Measurements from ENCODE around the gene ARHGAP35.

The ARHGAP35 gene

DNA sequence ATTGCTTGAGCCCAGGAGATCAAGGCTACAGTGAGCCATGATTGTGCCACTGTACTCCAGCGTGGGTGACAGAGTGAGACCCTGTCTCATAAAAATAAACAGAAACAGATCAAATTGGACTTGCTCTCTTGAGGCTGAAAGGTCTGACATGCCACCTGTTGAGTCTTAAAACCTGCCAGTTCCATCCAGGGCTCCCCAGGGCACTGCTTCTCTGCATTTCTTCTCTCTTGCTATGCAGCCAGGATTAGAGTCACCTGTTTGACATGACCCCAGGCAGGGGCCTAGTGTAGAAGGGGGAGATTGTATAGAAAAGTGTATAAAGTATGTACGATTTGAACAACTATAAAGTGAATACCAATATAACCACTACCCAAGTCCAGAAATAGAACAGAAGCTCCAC lies 45.4 kb downstream of the ARHGAP35 start:
- no peak overlapping the region for H3K4me3 ChIP-seq (ENCODE audit: low read length)
- no peak for DNase-seq (ENCODE audit: low read depth)
- no peak for TF ChIP-seq CTCF (conservative IDR thresholded peaks at IDR 0.05; ENCODE audit: low read length)

DNA sequence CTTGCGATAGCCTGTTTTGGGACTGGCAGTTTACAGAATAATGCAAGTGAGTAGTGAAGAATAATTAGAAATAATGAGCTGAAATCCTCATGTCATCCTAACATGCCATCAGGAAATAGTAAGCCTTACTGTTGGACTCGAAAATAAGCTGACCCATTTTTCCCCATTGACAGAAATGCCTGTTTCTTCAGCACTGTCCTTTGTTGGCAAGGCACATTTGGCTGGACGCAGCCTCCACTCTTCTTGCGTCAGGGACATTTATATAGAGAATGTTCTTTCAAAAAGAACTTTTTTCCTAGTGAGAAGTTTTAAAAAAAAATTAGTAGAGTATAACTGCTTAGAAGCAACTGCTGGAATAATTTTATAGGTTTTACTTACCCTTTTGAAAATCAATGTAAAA lies 47.1 kb downstream of the ARHGAP35 start:
- no peak for DNase-seq (ENCODE audit: low read depth)
- H3K4me3 ChIP-seq (ENCODE audit: low read length) = no peak overlapping the region
- no peak for TF ChIP-seq CTCF (conservative IDR thresholded peaks at IDR 0.05; ENCODE audit: low read length)

DNA sequence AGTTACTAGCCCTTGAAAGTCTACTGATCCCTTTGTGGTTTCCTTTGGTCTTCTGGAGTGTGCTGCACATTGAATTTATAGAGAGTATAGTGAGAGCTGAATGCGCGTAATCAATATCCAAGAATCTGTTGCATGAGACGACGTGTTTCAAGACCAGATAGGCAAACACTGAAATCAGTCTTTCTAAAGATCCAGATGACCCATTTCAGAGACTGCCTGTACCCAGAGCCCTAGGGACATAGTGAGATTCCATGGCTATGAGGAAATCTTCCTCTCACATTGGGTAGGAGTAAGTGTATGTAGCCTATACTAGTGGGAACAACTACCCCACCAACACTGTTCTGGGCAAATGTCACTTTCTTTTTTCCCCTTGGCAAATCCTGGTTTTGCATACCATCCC lies 48.6 kb downstream of the ARHGAP35 start:
- TF ChIP-seq CTCF (conservative IDR thresholded peaks at IDR 0.05; ENCODE audit: low read length) = no peak
- no peak for DNase-seq (ENCODE audit: low read depth)

More for the DNA sequence above, 48.6 kb downstream of the ARHGAP35 start:
- H3K4me3 ChIP-seq (ENCODE audit: low read length) = no peak overlapping the region
